HepG2 (cell line): ENCODE measurements around the gene TMEM165. TPM values are rescaled to one million over a fixed set of nuclear protein-coding genes. Genes with fewer than 3 reads are reported as not detected.
A peak's percentile ranks its signal among the peaks of the same experiment; 100 is the strongest.

Experiments
- AGO1 ChIP-seq: fragments of 200-400 bp; formaldehyde crosslinking; IDR thresholded peaks from 2 replicates; pipeline ENCODE4 v1.6.1; 2017; ENCODE audit warnings: mild to moderate bottlenecking, low read depth, low read length, moderate library complexity; ENCODE audit not compliant: poor library complexity, severe bottlenecking
- FOSL1 ChIP-seq: sonication (generic); formaldehyde crosslinking; IDR thresholded peaks from 2 replicates; pipeline ENCODE4 v1.9.0; 2021; ENCODE audit warnings: missing genetic modification reagents, borderline replicate concordance
- KDM5A ChIP-seq: fragments of 200-600 bp; sonication (generic); IDR thresholded peaks from 2 replicates; pipeline ENCODE4 v1.7.0; 2018; ENCODE audit warnings: antibody characterized with exemption, mild to moderate bottlenecking, low read length, borderline replicate concordance
- MXI1 ChIP-seq: IDR thresholded peaks from 3 replicates; pipeline ENCODE4 v1.6.1; 2012; ENCODE audit warnings: low read depth, low read length, inconsistent platforms, borderline replicate concordance
- PAWR ChIP-seq: sonication (generic); formaldehyde crosslinking; IDR thresholded peaks from 2 replicates; pipeline ENCODE4 v1.4.0; 2020; ENCODE audit warnings: missing genetic modification reagents, mild to moderate bottlenecking, borderline replicate concordance
- SP2 ChIP-seq: sonication (generic); formaldehyde crosslinking; IDR thresholded peaks from 2 replicates; pipeline ENCODE4 v1.5.1; 2020; ENCODE audit warnings: mild to moderate bottlenecking, missing genetic modification reagents
- SYNCRIP ChIP-seq: fragments of 200-400 bp; formaldehyde crosslinking; IDR thresholded peaks from 2 replicates; pipeline ENCODE4 v1.6.1; 2018; ENCODE audit warnings: mild to moderate bottlenecking, low read depth, low read length; ENCODE audit not compliant: insufficient read depth
- THAP11 ChIP-seq: IDR thresholded peaks from 2 replicates; pipeline ENCODE4 v1.6.1; 2016; ENCODE audit warnings: missing biosample characterization, missing genetic modification reagents
- ZMYM2 ChIP-seq: sonication (generic); formaldehyde crosslinking; IDR thresholded peaks from 2 replicates; pipeline ENCODE4 v1.8.0; 2022; ENCODE audit warnings: mild to moderate bottlenecking, missing genetic modification reagents
- ZNF20 ChIP-seq: sonication (generic); formaldehyde crosslinking; IDR thresholded peaks from 2 replicates; pipeline ENCODE4 v1.4.0; 2020; ENCODE audit warnings: mild to moderate bottlenecking, moderate library complexity, missing genetic modification reagents
- ZNF205 ChIP-seq: IDR thresholded peaks from 2 replicates; pipeline ENCODE4 v1.6.1; 2018; ENCODE audit warnings: missing biosample characterization, missing genetic modification reagents
- ZNF609 ChIP-seq: sonication (generic); formaldehyde crosslinking; IDR thresholded peaks from 2 replicates; pipeline ENCODE4 v1.4.0; 2020; ENCODE audit warnings: mild to moderate bottlenecking, missing genetic modification reagents, borderline replicate concordance
- ZNF678 ChIP-seq: sonication (generic); formaldehyde crosslinking; IDR thresholded peaks from 2 replicates; pipeline ENCODE4 v1.4.0; 2020; ENCODE audit warnings: mild to moderate bottlenecking, missing genetic modification reagents
- ZNF740 ChIP-seq: sonication (generic); formaldehyde crosslinking; IDR thresholded peaks from 2 replicates; pipeline ENCODE4 v1.4.0; 2020; ENCODE audit warnings: missing genetic modification reagents
- ZNF776 ChIP-seq: sonication (generic); formaldehyde crosslinking; IDR thresholded peaks from 2 replicates; pipeline ENCODE4 v1.4.0; 2020; ENCODE audit warnings: mild to moderate bottlenecking, missing genetic modification reagents
- polyA plus RNA-seq, 8 experiments: library from polyadenylated mRNA; depleted of rRNA in 3 of 8; stranded (reverse) in 7 of 8; unstranded in 1 of 8; fragments of >200 nt; fragmentation: Illumina TruSeq in 4 of 8; extraction: Trizol in 4 of 8; gene quantifications; 2 replicates each; pipeline versions ENCODE4 v1.2.1 to v1.2.3, GENCODE V29; 2011 to 2016; ENCODE audit warnings: low read depth in 4 of 8, missing spikeins in 1 of 8, mixed read lengths in 1 of 8; ENCODE audit not compliant: insufficient read depth in 1 of 8
- total RNA-seq, 5 experiments: library from RNA; depleted of rRNA; stranded (reverse); fragments of >200 nt; fragmentation: Illumina TruSeq; extraction: Trizol; gene quantifications; 2 replicates each; pipeline ENCODE4 v1.2.3, GENCODE V29; 2016; ENCODE audit warnings: low read depth in 1 of 5
- TF ChIP-seq, protein P1 (sequence below): sonication (generic); formaldehyde crosslinking; IDR thresholded peaks from 2 replicates; pipeline ENCODE4 v1.5.1; 2020; ENCODE audit warnings: missing genetic modification reagents, mild to moderate bottlenecking, borderline replicate concordance
- TF ChIP-seq, protein P2 (sequence below): IDR thresholded peaks from 2 replicates; pipeline ENCODE4 v1.6.1; 2016; ENCODE audit warnings: low read depth
- TF ChIP-seq, protein P3 (sequence below): sonication (generic); formaldehyde crosslinking; IDR thresholded peaks from 2 replicates; pipeline ENCODE4 v1.4.0; 2020; ENCODE audit warnings: mild to moderate bottlenecking, missing genetic modification reagents
- TF ChIP-seq, protein P4 (sequence below): sonication (generic); formaldehyde crosslinking; IDR thresholded peaks from 2 replicates; pipeline ENCODE4 v1.4.0; 2020; ENCODE audit warnings: mild to moderate bottlenecking, missing genetic modification reagents

The TMEM165 gene
- total and polyA plus RNA-seq, 2 of the 13 experiments (the other 11 are each of a cell fraction or from before 2014, with no cell fraction given) = 54.6 to 103 TPM

- TF ChIP-seq ZMYM2 (CRISPR knock-in tag) (no peak), KDM5A (no peak), AGO1 (no peak), ZNF678 (CRISPR knock-in tag) (no peak), ZNF776 (CRISPR knock-in tag) (no peak; the same call in 1 of the 2 replicates), ZNF205 (CRISPR knock-in tag) (no peak), ZNF740 (0 out of 2 replicates have a peak, but pooled peaks have one; percentile 40), PAWR (CRISPR knock-in tag) (no peak), SP2 (CRISPR knock-in tag) (peak; percentile 15; the same call in 1 of the 2 replicates), MXI1 (no peak; the same call in 2 of the 3 replicates), ZNF20 (CRISPR knock-in tag) (no peak), SYNCRIP (no peak), THAP11 (CRISPR knock-in tag) (no peak; the same call in 1 of the 2 replicates), FOSL1 (no peak), ZNF609 (0 out of 2 replicates have a peak, but pooled peaks have one; percentile 11)
- TF ChIP-seq, protein P1, sequence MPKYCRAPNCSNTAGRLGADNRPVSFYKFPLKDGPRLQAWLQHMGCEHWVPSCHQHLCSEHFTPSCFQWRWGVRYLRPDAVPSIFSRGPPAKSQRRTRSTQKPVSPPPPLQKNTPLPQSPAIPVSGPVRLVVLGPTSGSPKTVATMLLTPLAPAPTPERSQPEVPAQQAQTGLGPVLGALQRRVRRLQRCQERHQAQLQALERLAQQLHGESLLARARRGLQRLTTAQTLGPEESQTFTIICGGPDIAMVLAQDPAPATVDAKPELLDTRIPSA = peak; percentile 93
- TF ChIP-seq, protein P2, sequence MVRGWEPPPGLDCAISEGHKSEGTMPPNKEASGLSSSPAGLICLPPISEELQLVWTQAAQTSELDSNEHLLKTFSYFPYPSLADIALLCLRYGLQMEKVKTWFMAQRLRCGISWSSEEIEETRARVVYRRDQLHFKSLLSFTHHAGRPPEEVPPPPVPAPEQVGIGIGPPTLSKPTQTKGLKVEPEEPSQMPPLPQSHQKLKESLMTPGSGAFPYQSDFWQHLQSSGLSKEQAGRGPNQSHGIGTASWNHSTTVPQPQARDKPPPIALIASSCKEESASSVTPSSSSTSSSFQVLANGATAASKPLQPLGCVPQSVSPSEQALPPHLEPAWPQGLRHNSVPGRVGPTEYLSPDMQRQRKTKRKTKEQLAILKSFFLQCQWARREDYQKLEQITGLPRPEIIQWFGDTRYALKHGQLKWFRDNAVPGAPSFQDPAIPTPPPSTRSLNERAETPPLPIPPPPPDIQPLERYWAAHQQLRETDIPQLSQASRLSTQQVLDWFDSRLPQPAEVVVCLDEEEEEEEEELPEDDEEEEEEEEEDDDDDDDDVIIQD (CRISPR knock-in tag) = no peak
- TF ChIP-seq, protein P3, sequence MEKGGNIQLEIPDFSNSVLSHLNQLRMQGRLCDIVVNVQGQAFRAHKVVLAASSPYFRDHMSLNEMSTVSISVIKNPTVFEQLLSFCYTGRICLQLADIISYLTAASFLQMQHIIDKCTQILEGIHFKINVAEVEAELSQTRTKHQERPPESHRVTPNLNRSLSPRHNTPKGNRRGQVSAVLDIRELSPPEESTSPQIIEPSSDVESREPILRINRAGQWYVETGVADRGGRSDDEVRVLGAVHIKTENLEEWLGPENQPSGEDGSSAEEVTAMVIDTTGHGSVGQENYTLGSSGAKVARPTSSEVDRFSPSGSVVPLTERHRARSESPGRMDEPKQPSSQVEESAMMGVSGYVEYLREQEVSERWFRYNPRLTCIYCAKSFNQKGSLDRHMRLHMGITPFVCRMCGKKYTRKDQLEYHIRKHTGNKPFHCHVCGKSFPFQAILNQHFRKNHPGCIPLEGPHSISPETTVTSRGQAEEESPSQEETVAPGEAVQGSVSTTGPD (CRISPR knock-in tag) = no peak
- TF ChIP-seq, protein P4, sequence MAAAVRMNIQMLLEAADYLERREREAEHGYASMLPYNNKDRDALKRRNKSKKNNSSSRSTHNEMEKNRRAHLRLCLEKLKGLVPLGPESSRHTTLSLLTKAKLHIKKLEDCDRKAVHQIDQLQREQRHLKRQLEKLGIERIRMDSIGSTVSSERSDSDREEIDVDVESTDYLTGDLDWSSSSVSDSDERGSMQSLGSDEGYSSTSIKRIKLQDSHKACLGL (CRISPR knock-in tag) = peak; percentile 67
Observed at GRCh38 chr4:55345980-55346850, 49.5 kb upstream of the TMEM165 start, which contains the start of gene SRD5A3 (continued).
